Measurements from ENCODE around the gene C6orf47.

- TF ChIP-seq CTCF (IDR thresholded peaks at IDR 0.05; ENCODE audit: low read length) (no peak), EZH2 (IDR thresholded peaks at IDR 0.05; ENCODE audit: borderline replicate concordance, low read length) (no peak)
Observed at GRCh38 chr6:31686483-31686882, 25.9 kb upstream of the C6orf47 start.

Measured in OCI-LY1 (cell line).